Fibroblast of mammary gland (primary cell): ENCODE data around the gene LVRN.
A peak's percentile ranks its signal among the peaks of the same experiment; 100 is the strongest.

ENCODE experiments used
- DNase-seq: peaks from one replicate; pipeline ENCODE4 v3.0.0-alpha.2; 2010; ENCODE audit warnings: low read depth
- H3K4me3 ChIP-seq: 2 replicates; pipeline ENCODE4 v1.5.1; 2011; ENCODE audit warnings: low read depth, mild to moderate bottlenecking, low read length, moderate library complexity; ENCODE audit not compliant: control insufficient read depth
- TF ChIP-seq, protein P1 (sequence below): conservative IDR thresholded peaks from 2 replicates; pipeline ENCODE4 v1.5.1; 2011; ENCODE audit warnings: low read depth, low read length, inconsistent platforms; ENCODE audit not compliant: control insufficient read depth, insufficient read depth

The LVRN gene

DNA sequence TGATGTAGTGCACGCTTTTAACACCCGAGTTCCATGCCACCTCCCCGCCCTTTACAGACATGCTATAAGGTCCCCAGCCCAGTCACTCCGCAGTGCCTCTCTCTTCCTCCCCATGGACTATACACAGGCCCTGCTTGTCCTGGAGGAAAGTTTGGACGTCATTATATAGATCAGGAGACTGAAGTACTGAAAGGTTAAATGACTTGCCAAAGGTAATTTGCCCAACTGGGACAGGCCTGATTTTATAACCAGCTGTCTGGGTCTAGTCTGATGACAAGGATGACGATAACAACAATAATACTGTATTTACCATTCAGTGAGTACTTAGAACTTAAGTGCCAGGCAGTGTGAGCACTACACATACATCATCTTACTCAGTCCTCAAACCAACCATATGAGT, 33.1 kb downstream of the LVRN start:
- TF ChIP-seq, protein P1, sequence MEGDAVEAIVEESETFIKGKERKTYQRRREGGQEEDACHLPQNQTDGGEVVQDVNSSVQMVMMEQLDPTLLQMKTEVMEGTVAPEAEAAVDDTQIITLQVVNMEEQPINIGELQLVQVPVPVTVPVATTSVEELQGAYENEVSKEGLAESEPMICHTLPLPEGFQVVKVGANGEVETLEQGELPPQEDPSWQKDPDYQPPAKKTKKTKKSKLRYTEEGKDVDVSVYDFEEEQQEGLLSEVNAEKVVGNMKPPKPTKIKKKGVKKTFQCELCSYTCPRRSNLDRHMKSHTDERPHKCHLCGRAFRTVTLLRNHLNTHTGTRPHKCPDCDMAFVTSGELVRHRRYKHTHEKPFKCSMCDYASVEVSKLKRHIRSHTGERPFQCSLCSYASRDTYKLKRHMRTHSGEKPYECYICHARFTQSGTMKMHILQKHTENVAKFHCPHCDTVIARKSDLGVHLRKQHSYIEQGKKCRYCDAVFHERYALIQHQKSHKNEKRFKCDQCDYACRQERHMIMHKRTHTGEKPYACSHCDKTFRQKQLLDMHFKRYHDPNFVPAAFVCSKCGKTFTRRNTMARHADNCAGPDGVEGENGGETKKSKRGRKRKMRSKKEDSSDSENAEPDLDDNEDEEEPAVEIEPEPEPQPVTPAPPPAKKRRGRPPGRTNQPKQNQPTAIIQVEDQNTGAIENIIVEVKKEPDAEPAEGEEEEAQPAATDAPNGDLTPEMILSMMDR: no peak
- DNase-seq: no peak
- no peak overlapping the region for H3K4me3 ChIP-seq

DNA sequence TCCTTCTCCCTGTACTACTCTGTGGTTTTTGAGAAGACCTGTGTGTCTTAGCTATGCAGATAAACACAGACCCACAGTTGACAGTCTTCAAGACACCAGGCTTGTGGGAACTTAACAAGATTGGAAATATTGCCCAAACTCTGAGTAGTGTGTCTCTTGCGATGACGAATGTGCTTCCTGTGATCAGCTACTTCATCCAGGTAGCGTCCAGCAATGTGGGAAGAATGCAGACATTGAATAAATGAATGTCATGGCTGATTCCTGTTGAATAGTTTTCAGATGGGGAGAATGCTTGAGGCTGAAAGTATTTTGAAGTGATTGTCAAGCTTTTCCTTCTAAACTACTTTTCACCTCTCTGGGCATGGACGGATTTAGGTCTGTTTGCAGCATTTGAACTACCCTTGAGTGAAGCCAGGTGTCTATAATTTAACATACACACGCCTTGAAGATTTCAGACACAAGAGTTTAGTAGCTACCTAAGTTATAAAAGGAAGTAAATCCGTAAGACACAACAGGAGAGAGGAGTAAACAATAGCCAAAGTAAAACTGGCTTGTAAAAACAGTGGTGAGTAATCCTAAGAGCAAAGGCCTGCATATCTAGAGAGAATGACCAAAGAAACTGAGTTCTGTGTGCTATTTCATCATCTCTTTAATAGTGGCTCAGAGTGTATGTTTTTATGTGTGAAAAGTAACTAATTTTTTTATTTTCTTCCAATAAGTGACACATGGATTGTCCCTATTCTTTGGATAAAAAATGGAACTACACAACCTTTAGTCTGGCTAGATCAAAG, 40.0 kb downstream of the LVRN start:
- no peak overlapping the region for H3K4me3 ChIP-seq
- TF ChIP-seq, protein P1: no peak
- peak; percentile 22 for DNase-seq

DNA sequence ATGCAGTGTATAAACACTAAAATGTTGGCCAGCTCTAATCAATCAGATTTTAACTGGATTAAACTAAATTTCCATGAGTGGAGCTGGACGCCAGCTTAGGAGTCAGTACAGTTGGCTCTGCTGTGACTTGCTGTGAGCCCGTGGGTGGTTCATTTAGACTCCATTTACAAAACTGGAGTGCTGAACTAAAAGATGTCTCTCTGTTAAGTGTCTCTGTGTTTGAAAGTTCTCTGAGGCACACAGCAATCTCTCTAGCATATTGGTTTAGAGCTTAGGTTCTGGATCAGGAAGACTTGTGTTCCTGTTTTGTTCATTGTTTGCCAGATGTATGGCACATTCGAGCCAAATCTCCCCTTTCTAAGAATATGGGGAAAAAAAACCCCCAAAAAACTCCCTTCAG, 42.0 kb downstream of the LVRN start:
- no peak for DNase-seq
- TF ChIP-seq, protein P1: no peak
- no peak overlapping the region for H3K4me3 ChIP-seq

- no peak for DNase-seq
- TF ChIP-seq, protein P1: no peak
- H3K4me3 ChIP-seq: no peak overlapping the region
Observed at GRCh38 chr5:116009806-116010205, 47.5 kb downstream of the LVRN start.

- no peak overlapping the region for H3K4me3 ChIP-seq
- TF ChIP-seq, protein P1: no peak
- DNase-seq: no peak
Observed at GRCh38 chr5:116011046-116011445, 48.8 kb downstream of the LVRN start.

DNA sequence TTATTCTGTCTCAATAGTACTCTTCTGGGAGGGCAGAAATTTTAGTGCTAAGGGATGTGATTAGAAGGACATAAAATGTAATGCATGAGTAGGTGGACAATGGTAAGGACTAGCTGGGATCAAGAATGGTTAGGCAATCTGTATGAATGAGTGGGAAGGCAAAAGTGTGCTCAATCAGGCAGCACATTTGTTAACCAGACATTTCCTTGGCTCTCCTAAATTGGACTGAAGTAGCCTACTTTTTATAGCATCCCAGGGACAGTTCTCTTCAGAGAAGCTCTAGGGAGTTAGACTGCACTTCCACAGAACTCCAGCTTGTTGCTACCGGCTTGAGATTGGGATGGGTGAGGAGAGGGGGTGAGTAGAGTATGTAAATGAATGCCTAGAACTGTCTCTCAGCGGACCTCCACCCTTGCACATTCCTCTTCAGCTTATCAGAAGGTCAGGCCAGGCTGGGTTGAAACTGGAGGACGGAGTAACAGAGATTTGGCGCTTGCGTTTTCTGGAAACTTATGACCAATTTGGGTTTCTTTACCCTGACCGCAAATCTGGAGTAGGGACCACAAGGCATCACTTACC, 51.0 kb downstream of the LVRN start:
- TF ChIP-seq, protein P1: no peak
- no peak overlapping the region for H3K4me3 ChIP-seq
- DNase-seq: peak; percentile 52
